Gastroesophageal sphincter (tissue), 4 donors: ENCODE results near the gene HHIP. TPM values are rescaled to one million over a fixed set of nuclear protein-coding genes. Genes with fewer than 3 reads are reported as not detected.

ENCODE experiments used
- ATAC-seq: fragments of 150-250 bp; one replicate; pipeline ENCODE4 v1.9.1; 2016; ENCODE audit warnings: mild to moderate bottlenecking, moderate library complexity
- H3K27ac ChIP-seq, 4 donors: fragments of 200-600 bp; sonication (generic) in 3 of 4; 1 replicate in 3 of 4; 2 replicates in 1 of 4; pipeline ENCODE4 v1.5.1; 2016 to 2019
- H3K27me3 ChIP-seq: fragments of 200-600 bp; sonication (generic); one replicate; pipeline ENCODE4 v1.5.1; 2019
- H3K36me3 ChIP-seq, 2 donors: fragments of 200-600 bp; sonication (generic); one replicate each; pipeline ENCODE4 v1.5.1; 2019; ENCODE audit warnings: control low read depth in 1 of 2
- H3K4me1 ChIP-seq, 3 donors: fragments of 200-600 bp; sonication (generic); 1 replicate in 2 of 3; 2 replicates in 1 of 3; pipeline ENCODE4 v1.5.1; 2016 to 2019; ENCODE audit warnings: control low read depth in 2 of 3
- H3K4me3 ChIP-seq, 2 donors: fragments of 200-600 bp; sonication (generic); one replicate each; pipeline ENCODE4 v1.5.1; 2019; ENCODE audit warnings: mild to moderate bottlenecking in 1 of 2, moderate library complexity in 1 of 2
- H3K9me3 ChIP-seq, 3 donors: fragments of 200-600 bp; sonication (generic); one replicate each; pipeline ENCODE4 v1.5.1; 2017 to 2019; ENCODE audit warnings: control low read depth in 2 of 3
- CTCF ChIP-seq, 4 experiments: fragments of 200-600 bp in 2 of 4; fragments of 450-650 bp in 2 of 4; sonication (generic) in 1 of 4; IDR thresholded peaks; one replicate each; pipeline ENCODE4 v1.5.1; 2017 to 2019; ENCODE audit warnings: antibody characterized with exemption in 4 of 4, mild to moderate bottlenecking in 2 of 4, moderate library complexity in 2 of 4
- EP300 ChIP-seq: sonication (generic); formaldehyde crosslinking; IDR thresholded peaks from one replicate; pipeline ENCODE4 v1.6.1; 2017; ENCODE audit warnings: antibody characterized with exemption, mild to moderate bottlenecking
- POLR2A ChIP-seq, 2 donors: fragments of 450-650 bp; IDR thresholded peaks; one replicate each; pipeline ENCODE4 v1.6.1; 2017; ENCODE audit warnings: antibody characterized with exemption in 2 of 2, mild to moderate bottlenecking in 2 of 2, moderate library complexity in 1 of 2
- POLR2AphosphoS5 ChIP-seq: sonication (generic); formaldehyde crosslinking; IDR thresholded peaks from one replicate; pipeline ENCODE4 v1.6.1; 2017; ENCODE audit warnings: antibody characterized with exemption
- WGBS, 2 donors: methylation state at CpG; one replicate each; pipeline ENCODE4 v1.1.5; 2018; ENCODE audit warnings: low coverage in 1 of 2; 5-methylcytosine and 5-hydroxymethylcytosine counted together
- total RNA-seq, 4 donors: library from RNA; depleted of rRNA; stranded (reverse); fragments of >200 nt; gene quantifications; one replicate each; pipeline ENCODE4 v1.1.0, GENCODE V29; 2016

The HHIP gene
- total RNA-seq, 4 donors from 2014 or later = 0.10 to 0.54 (median 0.19) TPM; not detected in 1

DNA sequence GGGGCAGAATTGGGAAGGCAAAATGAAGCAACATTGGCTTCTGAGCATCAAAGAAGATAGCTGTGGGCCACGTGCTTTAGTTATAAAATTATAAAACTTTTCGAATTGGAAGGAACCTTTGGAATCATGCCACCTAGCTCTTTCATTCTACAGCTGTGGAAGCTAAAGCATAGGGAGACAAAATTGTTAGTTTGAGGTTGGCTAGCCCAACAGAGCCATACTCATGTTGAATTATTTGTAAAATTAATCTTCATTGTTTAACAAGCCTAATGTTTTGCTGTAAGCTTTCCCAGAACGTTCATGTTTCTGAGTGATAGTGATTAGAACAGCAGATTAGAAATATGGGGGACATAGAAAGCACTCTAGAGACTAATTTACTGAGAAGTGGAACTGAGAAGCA is 35.9 kb downstream of the HHIP start:
- Histone ChIP-seq H3K36me3 (no peaks in the 10 kb centered on the region), H3K9me3 (no peaks in the 10 kb centered on the region), H3K27me3 (no peaks in the 10 kb centered on the region), H3K4me3 (no peak overlapping the region), H3K4me1 (no peaks in the 10 kb centered on the region), H3K27ac (no peak overlapping the region)
- no peak for ATAC-seq
- TF ChIP-seq CTCF (IDR thresholded peaks at IDR 0.05) (no peak), EP300 (no peak), POLR2A (IDR thresholded peaks at IDR 0.05) (no peak), POLR2AphosphoS5 (no peak)
- 9 to 12% methylated on average over 2 to 3 of the region's 3 CpGs for WGBS, 2 donors

- H3K36me3 ChIP-seq = no peaks in the 10 kb centered on the region
- 88 to 94% methylated on average over 7 to 8 of the region's 8 CpGs for WGBS, 2 donors
- TF ChIP-seq POLR2A (IDR thresholded peaks at IDR 0.05) (no peak), EP300 (no peak), CTCF (IDR thresholded peaks at IDR 0.05) (no peak), POLR2AphosphoS5 (no peak)
- no peak overlapping the region for H3K4me3 ChIP-seq
- H3K27ac ChIP-seq = no peak overlapping the region
- peaks cover 0 to 2% (median 0%) of the 10 kb centered on the region in 3 donors for H3K4me1 ChIP-seq
- H3K27me3 ChIP-seq = no peaks in the 10 kb centered on the region
- H3K9me3 ChIP-seq = no peaks in the 10 kb centered on the region
- ATAC-seq = no peak
Measured at GRCh38 chr4:144683516-144683915, 37.6 kb downstream of the HHIP start.

DNA sequence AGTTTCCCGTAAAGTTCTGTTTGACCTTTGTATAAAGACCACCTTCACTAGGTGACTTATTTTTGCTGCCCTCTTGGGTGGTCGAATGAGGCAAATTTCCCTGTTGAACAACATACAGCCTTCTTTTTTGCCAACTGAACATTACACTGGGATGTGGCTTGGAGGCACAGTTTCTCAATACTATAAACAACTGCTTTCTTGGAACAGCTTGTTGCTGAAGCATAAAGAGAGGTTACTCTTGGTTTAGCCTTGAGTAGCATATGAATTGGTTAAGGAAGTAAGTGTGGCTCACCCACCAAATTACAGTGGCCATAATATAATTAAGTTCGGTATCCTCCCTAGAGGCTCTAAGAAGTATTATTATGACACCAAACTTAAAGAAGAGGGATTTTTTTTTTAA is 40.0 kb downstream of the HHIP start:
- WGBS, 2 donors = 77 to 90% methylated on average over 3 of the region's 3 CpGs
- H3K27ac ChIP-seq = no peak overlapping the region
- TF ChIP-seq POLR2A (IDR thresholded peaks at IDR 0.05) = no peak
- TF ChIP-seq POLR2AphosphoS5 = no peak
- no peak for TF ChIP-seq CTCF (IDR thresholded peaks at IDR 0.05)
- no peak for TF ChIP-seq EP300
- H3K4me1 ChIP-seq = peaks cover 0 to 4% (median 0%) of the 10 kb centered on the region in 3 donors
- no peaks in the 10 kb centered on the region for H3K36me3 ChIP-seq
- no peaks in the 10 kb centered on the region for H3K27me3 ChIP-seq
- H3K9me3 ChIP-seq = no peaks in the 10 kb centered on the region
- no peak for ATAC-seq
- no peak overlapping the region for H3K4me3 ChIP-seq

DNA sequence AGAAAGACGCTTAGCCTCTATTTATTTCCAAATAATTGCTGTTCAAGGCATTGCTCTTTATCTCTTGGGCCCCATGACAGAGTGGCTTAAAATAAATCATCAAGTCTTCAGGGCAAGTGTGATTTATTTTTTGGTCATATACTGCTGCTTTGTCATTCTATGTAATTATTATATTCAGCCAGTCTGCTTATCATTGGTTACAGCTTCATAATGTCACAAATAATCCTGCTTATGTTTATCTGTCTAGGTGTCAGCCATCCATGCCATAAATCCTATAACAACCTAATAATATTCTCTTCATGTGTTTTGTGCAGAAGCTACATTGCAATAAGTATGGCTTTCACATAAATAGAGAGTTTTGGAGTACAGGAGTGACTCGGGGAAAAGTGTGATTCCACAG is 41.0 kb downstream of the HHIP start:
- TF ChIP-seq EP300 (no peak), POLR2AphosphoS5 (no peak), POLR2A (IDR thresholded peaks at IDR 0.05) (no peak), CTCF (IDR thresholded peaks at IDR 0.05) (no peak)
- Histone ChIP-seq H3K4me1 (peaks cover 0 to 4% (median 0%) of the 10 kb centered on the region in 3 donors), H3K27me3 (no peaks in the 10 kb centered on the region), H3K36me3 (no peaks in the 10 kb centered on the region), H3K27ac (no peak overlapping the region), H3K9me3 (no peaks in the 10 kb centered on the region), H3K4me3 (no peak overlapping the region)
- ATAC-seq = no peak
- WGBS, 2 donors = 62 to 82% methylated on average over 2 of the region's 2 CpGs

GRCh38 chr4:144687466-144687865 is 41.5 kb downstream of the HHIP start:
- TF ChIP-seq POLR2A (IDR thresholded peaks at IDR 0.05) (no peak), EP300 (no peak), POLR2AphosphoS5 (no peak), CTCF (IDR thresholded peaks at IDR 0.05) (no peak)
- WGBS, 2 donors = 100% methylated on average over 1 of the region's 1 CpG
- no peak for ATAC-seq
- Histone ChIP-seq H3K9me3 (no peaks in the 10 kb centered on the region), H3K4me1 (peaks cover 0 to 4% (median 0%) of the 10 kb centered on the region in 3 donors), H3K4me3 (no peak overlapping the region), H3K36me3 (no peaks in the 10 kb centered on the region), H3K27me3 (no peaks in the 10 kb centered on the region), H3K27ac (no peak overlapping the region)
